ENCODE data around the gene SHISAL2A.

DNA sequence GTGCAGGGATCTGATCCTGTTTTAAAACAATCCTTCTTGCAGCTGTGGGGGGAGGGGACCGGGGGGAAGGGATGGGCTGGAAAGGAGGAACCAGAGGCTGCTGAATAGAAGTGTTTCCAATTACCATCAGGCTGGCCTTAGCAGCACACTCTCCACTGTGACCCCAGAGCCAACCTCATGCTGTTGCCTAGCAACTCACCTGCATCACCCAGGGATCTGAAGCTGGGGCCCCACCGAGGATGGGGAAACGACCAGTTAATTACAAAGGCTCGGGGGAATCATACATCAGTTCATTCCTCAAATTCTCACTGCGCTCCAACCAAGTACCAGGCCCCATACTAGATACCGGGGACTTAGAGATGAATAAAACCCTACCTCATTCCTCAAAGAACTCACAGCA lies 42.7 kb upstream of the SHISAL2A start:
- no peak for TF ChIP-seq EZH2 (IDR thresholded peaks at IDR 0.05; ENCODE audit: borderline replicate concordance, low read depth, low read length, severe bottlenecking)
- no peak for TF ChIP-seq CTCF (IDR thresholded peaks at IDR 0.05; ENCODE audit: borderline replicate concordance, extremely low read depth, low read length, poor library complexity, severe bottlenecking)
